Skeletal muscle satellite cell (primary cell): ENCODE results near the gene SCT.
"Not testable (repeated sequence)": the region's sequence is repeated elsewhere in the genome, so short reads cannot be mapped to it uniquely, and the experiment has no call there.

ENCODE experiments used
- H3K27me3 ChIP-seq: 2 replicates; pipeline ENCODE4 v1.7.0; 2013; ENCODE audit warnings: low read length; ENCODE audit not compliant: control insufficient read depth, insufficient read depth
- H3K36me3 ChIP-seq: 2 replicates; pipeline ENCODE4 v1.7.0; 2013; ENCODE audit warnings: mild to moderate bottlenecking, control low read depth, low read length; ENCODE audit not compliant: insufficient read depth
- H3K4me1 ChIP-seq: 2 replicates; pipeline ENCODE4 v1.7.0; 2013; ENCODE audit warnings: low read length; ENCODE audit not compliant: control insufficient read depth, insufficient read depth
- H3K4me2 ChIP-seq: 2 replicates; pipeline ENCODE4 v1.7.0; 2013; ENCODE audit warnings: mild to moderate bottlenecking, low read length
- H3K4me3 ChIP-seq: 2 replicates; pipeline ENCODE4 v1.7.0; 2013; ENCODE audit warnings: low read length
- H3K9ac ChIP-seq: 2 replicates; pipeline ENCODE4 v1.7.0; 2013; ENCODE audit warnings: mild to moderate bottlenecking, low read depth, low read length, moderate library complexity
- H3K9me3 ChIP-seq: replicated peaks from 2 replicates; pipeline ENCODE4 v1.7.0; 2013; ENCODE audit warnings: mild to moderate bottlenecking, control low read depth, low read length

The SCT gene

DNA sequence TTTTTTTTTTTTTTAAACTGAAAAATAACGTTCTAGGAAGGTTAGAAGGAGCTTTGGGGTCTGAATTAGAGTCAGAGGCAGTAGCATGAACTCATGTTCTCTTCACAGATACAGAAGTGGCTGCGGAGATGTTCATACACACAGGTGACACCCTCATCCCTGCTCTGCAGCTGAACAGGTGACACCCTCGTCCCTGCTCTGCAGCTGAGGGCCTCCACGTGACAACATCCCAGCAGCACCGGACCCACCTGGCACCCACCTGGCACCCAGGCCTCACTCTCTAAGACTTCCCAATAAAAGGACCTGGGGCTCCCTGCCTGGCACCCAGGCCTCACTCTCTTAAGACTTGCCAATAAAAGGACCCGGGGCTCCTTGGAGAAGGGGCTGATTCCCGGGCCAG is 29.9 kb upstream of the SCT start:
- Histone ChIP-seq H3K9me3 (no peaks in the 10 kb centered on the region), H3K4me2 (no peak overlapping the region), H3K9ac (no peak overlapping the region), H3K4me1 (no peaks in the 10 kb centered on the region), H3K36me3 (peaks cover 29% of the 10 kb centered on the region), H3K4me3 (no peak overlapping the region), H3K27me3 (no peaks in the 10 kb centered on the region)

DNA sequence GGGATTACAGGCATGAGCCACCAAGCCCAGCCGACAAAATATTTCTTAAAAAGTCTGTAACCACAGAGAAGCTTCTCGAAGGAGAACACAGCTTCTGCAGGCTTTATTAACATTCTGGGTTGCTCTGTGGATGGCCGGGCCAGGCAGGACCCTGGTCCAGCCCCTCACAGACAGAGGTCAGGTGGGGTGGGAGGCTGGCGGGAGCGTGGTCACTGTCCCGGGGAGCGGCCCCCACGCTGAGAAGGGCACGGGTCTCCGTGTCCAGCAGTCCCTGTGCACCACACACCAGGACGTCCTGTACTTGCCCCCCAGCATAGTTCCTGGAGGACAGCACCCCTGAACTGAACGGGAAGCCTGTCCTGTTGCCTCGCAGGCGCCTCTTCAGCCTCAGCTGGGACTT is 29.4 kb upstream of the SCT start:
- H3K9me3 ChIP-seq, result no peaks in the 10 kb centered on the region
- H3K4me1 ChIP-seq, result no peaks in the 10 kb centered on the region
- no peak overlapping the region for H3K4me2 ChIP-seq
- H3K4me3 ChIP-seq, result no peak overlapping the region
- no peaks in the 10 kb centered on the region for H3K27me3 ChIP-seq
- H3K36me3 ChIP-seq, result peaks cover 29% of the 10 kb centered on the region
- H3K9ac ChIP-seq, result no peak overlapping the region

DNA sequence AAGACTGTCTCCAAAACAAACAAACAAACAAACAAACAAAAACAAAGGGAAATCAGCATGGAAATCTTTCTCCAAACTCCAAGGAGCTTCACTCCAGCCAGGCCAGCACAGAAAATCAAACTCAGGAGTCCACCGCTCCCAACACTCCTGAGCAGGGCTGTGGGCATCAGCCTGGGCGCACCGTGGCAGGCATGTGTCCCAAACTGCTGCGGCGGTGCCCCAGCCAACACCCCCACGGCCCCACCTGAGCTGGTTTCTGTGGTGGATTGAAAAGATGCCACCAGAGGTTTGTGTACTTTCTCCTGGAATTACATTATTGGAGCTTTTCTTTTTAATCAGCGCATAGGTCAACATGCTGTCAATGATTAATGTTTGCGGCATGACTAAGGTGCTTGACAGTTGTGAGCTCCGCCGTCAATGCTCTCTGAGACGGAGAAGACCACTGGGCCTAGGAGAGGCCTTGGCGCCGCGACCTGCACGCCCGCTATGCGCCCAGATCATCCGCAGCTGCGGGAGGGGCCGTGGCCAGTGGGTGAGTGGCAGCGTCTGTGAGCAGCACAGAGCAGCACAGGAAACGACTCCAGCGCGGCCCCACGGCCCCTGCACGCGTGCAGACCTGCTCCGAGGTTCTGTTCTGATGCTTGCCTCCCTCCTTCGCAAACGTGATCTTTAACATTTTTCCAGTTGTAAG is 28.2 kb upstream of the SCT start:
- H3K9ac ChIP-seq, result no peak overlapping the region
- peaks cover 22% of the 10 kb centered on the region for H3K36me3 ChIP-seq
- no peaks in the 10 kb centered on the region for H3K27me3 ChIP-seq
- no peaks in the 10 kb centered on the region for H3K9me3 ChIP-seq
- H3K4me1 ChIP-seq, result no peaks in the 10 kb centered on the region
- H3K4me2 ChIP-seq, result no peak overlapping the region
- no peak overlapping the region for H3K4me3 ChIP-seq

DNA sequence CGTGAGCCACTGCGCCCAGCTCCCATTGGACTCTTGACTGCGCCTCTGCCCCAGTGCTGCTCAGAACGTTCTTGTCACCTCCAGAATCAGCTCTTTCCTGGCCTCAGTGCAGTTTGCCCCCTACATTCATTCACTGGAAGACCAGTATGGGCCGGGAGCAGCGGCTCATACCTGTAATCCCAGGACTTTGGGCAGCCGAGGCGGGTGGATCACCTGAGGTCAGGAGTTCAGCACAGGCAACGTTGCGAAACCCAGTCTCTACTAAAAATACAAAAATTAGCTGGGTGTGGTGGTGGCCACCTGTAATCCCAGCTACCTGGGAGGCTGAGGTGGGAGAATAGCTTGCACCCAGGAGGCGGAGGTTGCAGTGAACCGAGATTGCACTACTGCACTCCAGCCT is 27.5 kb upstream of the SCT start:
- H3K4me3 ChIP-seq, H3K9ac ChIP-seq, H3K27me3 ChIP-seq, H3K9me3 ChIP-seq, H3K4me1 ChIP-seq, H3K4me2 ChIP-seq: not testable (repeated sequence)
- H3K36me3 ChIP-seq, result peaks cover 23% of the 10 kb centered on the region

DNA sequence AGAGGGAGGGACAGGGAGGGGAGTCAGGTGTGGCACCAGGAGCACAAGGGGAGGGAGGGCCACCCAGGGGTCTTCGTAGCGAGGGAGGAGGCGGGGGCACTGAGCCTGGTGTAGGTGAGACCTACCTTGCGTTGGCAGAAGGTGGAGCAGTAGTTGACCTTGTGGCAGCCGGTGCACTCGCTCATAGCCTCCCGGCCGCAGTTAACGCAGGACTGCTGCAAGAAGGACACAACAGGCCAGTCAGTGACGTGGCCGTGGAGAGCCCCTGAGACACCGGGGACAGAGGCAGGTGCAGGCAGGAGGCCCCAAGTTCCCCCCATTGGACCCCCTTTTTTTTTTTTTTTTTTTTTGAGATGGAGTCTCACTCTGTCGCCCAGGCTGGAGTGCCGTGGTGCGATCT is 26.9 kb upstream of the SCT start:
- no peak overlapping the region for H3K9ac ChIP-seq
- H3K9me3 ChIP-seq, result no peaks in the 10 kb centered on the region
- no peaks in the 10 kb centered on the region for H3K27me3 ChIP-seq
- H3K4me3 ChIP-seq, result no peak overlapping the region
- H3K36me3 ChIP-seq, result peaks cover 23% of the 10 kb centered on the region
- no peaks in the 10 kb centered on the region for H3K4me1 ChIP-seq
- no peak overlapping the region for H3K4me2 ChIP-seq

DNA sequence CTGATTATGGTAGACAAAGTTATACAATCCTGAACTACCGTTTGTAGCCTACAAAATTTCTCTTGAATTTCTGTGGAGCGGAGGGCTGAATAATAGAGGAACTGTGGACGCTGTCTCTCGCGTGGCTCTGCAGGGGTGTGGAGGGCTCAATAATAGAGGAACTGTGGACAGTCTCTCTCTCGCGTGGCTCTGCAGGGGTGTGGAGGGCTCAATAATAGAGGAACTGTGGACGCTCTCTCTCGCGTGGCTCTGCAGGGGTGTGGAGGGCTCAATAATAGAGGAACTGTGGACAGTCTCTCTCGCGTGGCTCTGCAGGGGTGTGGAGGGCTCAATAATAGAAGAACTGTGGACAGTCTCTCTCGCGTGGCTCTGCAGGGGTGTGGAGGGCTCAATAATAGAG is 26.2 kb upstream of the SCT start:
- peaks cover 17% of the 10 kb centered on the region for H3K36me3 ChIP-seq
- not testable (repeated sequence) for H3K4me1 ChIP-seq, H3K27me3 ChIP-seq, H3K4me3 ChIP-seq, H3K9me3 ChIP-seq, H3K9ac ChIP-seq, H3K4me2 ChIP-seq

DNA sequence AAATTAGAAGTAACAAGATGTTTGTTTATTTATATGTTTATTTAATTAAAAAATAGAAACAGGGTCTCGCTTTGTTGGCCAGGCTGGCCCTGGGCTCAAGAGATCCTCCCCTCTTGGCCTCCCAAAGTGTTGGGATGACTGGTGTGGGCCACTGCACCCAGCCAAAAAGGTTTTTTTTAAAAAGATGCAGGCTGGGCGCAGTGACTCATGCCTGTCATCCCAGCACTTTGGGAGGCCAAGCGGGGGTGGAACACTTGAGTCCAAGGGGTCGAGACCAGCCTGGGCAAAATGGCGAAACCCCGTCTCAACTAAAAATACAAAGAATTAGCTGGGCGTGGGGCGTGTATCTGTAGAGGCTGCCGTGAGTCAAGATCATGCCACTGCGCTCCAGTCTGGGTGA is 23.5 kb upstream of the SCT start:
- no peaks in the 10 kb centered on the region for H3K9me3 ChIP-seq

DNA sequence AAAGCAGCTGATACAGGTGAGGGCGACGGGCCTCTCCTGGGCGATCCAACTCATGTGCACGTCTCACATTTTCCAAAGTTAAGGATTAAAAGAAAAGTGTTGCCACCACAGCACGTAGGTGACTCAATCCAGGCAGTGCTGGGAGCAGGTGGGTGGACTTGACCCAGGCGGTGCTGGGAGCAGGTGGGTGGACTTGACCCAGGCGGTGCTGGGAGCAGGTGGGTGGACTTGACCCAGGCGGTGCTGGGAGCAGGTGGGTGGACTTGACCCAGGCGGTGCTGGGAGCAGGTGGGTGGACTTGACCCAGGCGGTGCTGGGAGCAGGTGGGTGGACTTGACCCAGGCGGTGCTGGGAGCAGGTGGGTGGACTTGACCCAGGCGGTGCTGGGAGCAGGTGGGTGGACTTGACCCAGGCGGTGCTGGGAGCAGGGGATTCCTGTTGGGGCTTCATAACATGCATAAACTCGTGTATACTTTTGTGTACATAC is 20.7 kb upstream of the SCT start:
- not testable (repeated sequence) for H3K27me3 ChIP-seq, H3K9ac ChIP-seq, H3K4me3 ChIP-seq, H3K4me2 ChIP-seq, H3K4me1 ChIP-seq, H3K9me3 ChIP-seq
- peaks cover 15% of the 10 kb centered on the region for H3K36me3 ChIP-seq

More for the DNA sequence above, 23.5 kb upstream of the SCT start:
- Histone ChIP-seq H3K4me3 (no peak overlapping the region), H3K27me3 (no peaks in the 10 kb centered on the region), H3K9ac (no peak overlapping the region), H3K4me1 (no peaks in the 10 kb centered on the region), H3K36me3 (peaks cover 11% of the 10 kb centered on the region), H3K4me2 (no peak overlapping the region)

DNA sequence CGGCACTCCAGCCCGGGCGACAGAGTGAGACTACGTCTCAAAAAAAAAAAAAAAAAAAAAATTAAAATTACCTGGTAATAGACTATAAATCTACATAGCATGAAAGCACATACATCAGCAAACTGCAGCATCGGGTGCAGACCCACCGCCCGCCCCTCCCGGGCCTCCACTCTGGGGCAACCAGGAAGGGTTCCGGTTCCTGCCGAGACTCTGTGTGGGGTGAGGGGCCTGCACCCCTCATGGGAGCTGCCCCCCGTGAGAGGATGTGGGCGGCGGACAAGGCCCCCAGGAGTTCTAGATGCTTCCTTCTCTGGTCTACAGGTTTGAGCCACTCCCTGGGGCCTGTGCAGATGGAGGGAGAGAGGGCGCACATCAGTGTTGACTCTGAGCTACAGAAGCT is 19.2 kb upstream of the SCT start:
- H3K36me3 ChIP-seq, result peaks cover 24% of the 10 kb centered on the region
- no peak overlapping the region for H3K4me3 ChIP-seq

DNA sequence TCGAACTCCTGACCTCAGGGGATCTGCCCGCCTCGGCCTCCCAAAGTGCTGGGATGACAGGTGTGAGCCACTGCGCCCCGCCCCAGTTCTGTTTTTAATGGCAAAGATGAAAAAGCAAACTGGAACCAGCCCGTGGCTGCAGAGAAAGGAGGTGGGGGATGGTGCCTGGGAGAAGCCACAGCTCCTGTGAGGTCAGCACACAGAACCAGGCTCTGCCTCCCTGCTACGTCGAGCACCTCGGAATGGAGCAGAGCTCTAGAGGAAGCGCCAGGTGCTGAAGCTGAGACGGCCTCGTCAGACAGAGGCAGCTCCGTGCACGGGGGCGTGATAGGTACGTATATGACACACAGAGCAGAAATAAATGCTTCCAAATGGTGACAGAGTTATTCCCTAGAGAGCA is 18.6 kb upstream of the SCT start:
- peaks cover 24% of the 10 kb centered on the region for H3K36me3 ChIP-seq
- no peaks in the 10 kb centered on the region for H3K27me3 ChIP-seq
- no peak overlapping the region for H3K4me2 ChIP-seq
- H3K4me1 ChIP-seq, result no peaks in the 10 kb centered on the region
- no peak overlapping the region for H3K4me3 ChIP-seq
- H3K9me3 ChIP-seq, result no peaks in the 10 kb centered on the region
- no peak overlapping the region for H3K9ac ChIP-seq

More for the DNA sequence above, 19.2 kb upstream of the SCT start:
- Histone ChIP-seq H3K27me3 (no peaks in the 10 kb centered on the region), H3K4me2 (no peak overlapping the region), H3K9me3 (no peaks in the 10 kb centered on the region), H3K9ac (no peak overlapping the region), H3K4me1 (no peaks in the 10 kb centered on the region)

DNA sequence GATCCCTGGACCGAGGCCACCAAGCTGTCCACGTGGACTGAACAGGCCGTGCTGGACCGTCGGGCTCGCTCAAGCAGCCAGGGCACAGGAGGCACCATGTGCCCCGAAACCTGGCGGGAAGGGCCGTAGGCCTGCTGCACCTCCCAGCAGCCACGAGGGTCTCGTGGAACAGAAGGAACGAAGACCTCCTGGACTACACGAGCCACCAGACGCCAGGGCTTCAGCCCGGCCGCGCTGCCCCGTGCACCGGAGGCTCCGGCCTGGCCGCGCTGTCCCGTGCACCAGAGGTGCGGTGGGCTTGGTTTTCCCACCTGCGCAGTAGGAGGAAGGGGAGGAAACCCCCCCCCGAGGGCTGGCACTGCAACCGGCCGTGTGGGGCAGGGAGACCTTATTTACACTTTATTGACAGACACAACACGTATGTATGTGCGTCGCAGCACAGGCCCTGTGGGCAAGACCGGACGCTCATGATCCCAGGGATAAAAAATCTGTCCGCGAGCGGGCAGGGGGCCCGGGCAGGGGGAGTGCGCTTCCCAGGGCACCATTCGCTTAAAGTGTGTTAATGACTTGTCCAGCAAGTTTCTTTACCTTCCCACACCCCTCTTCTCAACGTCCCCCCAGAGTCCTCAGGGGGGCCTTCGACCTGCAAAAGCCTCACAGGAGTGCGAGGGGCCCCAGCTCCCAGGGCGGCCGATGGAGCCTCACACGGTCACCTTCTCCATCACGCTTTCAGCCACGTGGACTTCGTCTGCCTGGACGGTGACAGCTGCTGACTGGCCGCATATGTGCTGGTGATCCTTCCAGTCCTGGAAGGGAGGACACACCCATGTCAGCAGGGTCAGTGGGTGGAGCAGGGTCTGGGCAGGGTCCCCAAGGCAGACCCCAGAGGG is 17.1 kb upstream of the SCT start:
- Histone ChIP-seq H3K9me3 (no peaks in the 10 kb centered on the region), H3K9ac (no peak overlapping the region), H3K4me2 (no peak overlapping the region), H3K4me1 (no peaks in the 10 kb centered on the region), H3K36me3 (peaks cover 19% of the 10 kb centered on the region), H3K27me3 (no peaks in the 10 kb centered on the region), H3K4me3 (no peak overlapping the region)

DNA sequence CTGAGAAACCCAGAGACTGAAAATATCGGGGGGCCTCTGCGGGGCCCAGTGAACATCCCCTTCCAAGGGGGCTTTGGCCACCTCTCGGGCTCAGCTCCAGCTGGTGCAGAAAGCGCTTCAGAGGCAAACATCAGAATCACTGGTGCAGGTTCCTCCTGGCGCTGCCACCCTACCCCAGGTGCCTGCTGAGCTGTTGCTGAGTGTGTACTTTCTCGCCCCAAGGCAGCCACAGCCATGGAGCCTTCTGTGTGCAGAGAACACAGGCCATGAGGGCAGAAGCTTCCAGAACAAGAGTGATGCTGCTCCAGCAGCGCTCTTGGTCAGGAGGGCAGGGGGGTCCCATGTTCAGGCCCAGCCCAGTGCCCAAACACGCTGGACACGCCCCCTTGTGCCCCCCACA is 16.4 kb upstream of the SCT start:
- Histone ChIP-seq H3K4me2 (no peak overlapping the region), H3K4me1 (no peaks in the 10 kb centered on the region), H3K4me3 (no peak overlapping the region), H3K9me3 (no peaks in the 10 kb centered on the region), H3K36me3 (peaks cover 19% of the 10 kb centered on the region), H3K9ac (no peak overlapping the region), H3K27me3 (no peaks in the 10 kb centered on the region)
